HG03103 (cell line): ENCODE results near the gene GNGT1.
"Not testable (repeated sequence)": the region's sequence is repeated elsewhere in the genome, so short reads cannot be mapped to it uniquely, and the experiment has no call there.

Experiments used
- ATAC-seq: cut with Tn5 transposase; IDR thresholded peaks from one replicate; pipeline ENCODE4 v1.9.1; 2021; ENCODE audit warnings: low read depth; ENCODE audit not compliant: unreplicated experiment

Gene GNGT1

DNA sequence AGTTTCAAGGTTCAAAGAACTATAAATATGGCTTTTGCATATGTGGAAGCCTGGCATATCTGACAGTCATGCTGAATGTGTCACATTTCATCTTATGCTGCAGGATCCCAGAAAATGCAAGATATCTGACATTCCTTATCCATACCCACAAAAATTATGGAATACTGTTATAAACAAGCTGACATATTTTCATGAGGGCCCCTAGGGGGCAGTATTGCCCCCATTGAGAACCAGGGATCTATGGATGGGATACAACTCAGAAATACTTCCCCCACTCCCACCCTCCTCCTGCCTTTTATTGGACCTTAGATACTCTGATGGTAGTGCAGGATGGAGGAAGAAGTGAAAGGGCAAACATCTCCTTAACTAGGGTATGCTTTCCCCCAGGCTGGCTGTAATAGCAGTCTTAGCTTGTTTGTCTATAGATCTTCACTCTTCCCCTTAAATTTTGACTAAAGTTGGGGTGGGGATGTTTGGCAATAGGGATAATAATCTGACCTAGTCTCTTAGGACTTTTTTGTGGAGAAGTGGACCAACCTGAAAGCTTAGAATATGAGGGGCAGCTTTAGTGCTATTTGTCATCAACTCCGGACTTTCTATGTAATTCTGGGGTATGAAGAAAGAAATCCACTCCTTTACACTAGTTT, 3.5 kb upstream of the GNGT1 start:
- no peak for ATAC-seq

GRCh38 chr7:93910076-93910994, 4.0 kb downstream of the GNGT1 start:
- ATAC-seq: no peak

GRCh38 chr7:93911242-93911641, 4.9 kb downstream of the GNGT1 start:
- ATAC-seq: not testable (repeated sequence)

GRCh38 chr7:93911661-93912060, 5.3 kb downstream of the GNGT1 start:
- not testable (repeated sequence) for ATAC-seq

DNA sequence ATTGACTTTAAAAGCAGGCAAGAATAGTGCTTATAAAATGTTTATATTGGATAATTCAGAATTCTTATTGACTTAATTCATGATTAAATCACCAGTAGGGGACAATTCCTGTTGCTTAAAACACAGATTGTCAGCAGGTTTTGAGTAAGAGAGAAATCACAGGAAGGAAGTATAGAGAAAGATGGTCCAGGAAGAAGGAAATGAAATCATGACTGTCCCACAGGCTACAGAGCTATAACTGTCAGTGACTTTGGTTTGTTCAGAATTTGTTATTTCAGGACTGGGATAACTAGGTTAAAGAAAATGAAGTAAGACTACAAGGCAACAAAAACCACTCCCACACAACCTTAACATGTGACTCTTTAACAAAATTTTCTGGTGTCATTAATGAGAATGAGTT, 6.8 kb downstream of the GNGT1 start:
- no peak for ATAC-seq

DNA sequence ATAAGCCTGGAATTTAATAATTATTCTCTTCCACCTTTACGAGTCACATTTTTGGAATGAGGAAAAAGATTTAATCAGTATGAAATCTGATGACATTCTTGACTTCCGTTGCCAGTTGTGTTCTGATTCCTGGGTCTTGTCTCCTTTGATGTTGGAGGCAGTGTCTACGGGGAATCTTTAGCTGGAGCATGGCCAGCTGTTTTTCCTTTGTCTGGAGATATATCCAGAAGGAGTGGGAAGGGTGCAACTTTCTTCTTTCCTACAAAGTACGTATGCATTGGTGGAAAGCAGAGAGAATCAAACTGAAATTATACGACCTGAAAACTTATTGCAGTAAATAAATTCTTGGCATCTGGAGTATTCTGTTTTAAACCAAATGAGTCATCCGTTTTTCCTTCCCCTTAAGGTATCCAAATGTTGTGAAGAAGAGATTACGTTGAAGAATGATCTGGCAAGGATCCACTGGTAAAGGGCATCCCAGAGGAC, 8.3 kb downstream of the GNGT1 start:
- ATAC-seq: no peak

GRCh38 chr7:93915206-93915842, 9.0 kb downstream of the GNGT1 start:
- not testable (repeated sequence) for ATAC-seq

- not testable (repeated sequence) for ATAC-seq
Observed at GRCh38 chr7:93915888-93916287, 9.5 kb downstream of the GNGT1 start.

GRCh38 chr7:93916315-93916714, 9.9 kb downstream of the GNGT1 start:
- not testable (repeated sequence) for ATAC-seq

DNA sequence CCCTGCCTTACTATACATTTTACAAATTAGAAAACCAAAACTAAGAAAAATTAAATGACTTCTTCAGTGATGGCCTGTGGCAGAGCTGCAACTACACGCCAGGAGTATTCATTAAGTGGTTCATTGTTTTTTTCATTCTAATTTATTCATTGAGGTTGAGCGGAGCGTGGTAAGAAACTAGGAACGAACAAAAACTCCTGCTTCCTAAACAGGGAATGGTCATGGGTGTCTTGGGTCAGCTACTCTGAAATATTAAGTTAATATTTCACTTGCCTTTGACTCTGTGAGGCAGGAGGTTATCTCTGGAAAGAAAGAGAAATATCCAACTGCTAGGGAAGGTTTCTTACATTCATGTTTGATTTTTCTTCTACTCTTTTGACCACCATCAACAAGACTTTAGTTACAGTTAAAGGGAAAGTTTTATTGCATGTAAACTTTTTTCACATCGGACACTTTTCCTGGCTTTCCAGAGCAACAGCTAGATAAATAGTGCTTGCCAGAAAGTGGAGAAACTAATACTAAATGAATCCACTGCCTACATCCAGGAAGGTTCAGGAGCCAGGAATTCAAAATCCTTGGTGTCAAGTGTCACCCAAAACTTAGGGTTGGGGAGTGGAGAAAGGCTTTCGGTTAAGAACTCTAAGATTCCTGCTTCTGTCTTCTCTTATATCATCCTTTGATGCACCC, 14.3 kb downstream of the GNGT1 start:
- ATAC-seq: no peak

DNA sequence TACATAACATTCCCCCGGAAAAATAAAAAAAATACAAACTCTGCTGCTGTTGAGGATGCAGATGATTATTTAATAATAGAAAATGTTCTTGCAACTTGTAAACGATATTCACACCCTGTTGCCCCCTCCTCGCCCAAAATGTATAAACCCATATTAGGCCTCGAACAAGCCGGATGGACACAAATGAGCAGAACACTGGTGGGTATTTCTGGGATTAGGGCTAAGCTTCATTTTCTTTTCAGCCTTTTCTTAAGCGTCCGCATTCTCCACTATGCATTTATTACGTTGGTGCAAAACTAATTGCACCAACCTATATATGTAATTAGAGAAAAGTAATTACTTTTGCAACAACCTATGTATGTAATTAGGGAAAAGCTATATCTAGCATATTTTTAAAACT, 14.8 kb downstream of the GNGT1 start:
- ATAC-seq: no peak

- ATAC-seq: peak; percentile 89
Observed at GRCh38 chr7:93921607-93922566, 15.5 kb downstream of the GNGT1 start, which contains the start of gene GNG11. Gene GNG11, plus strand, starts transcription at chr7:93921735. Its CDS starts 403 bp downstream, at chr7:93922138.

GRCh38 chr7:93923296-93923695, 16.9 kb downstream of the GNGT1 start:
- ATAC-seq: no peak

- no peak for ATAC-seq
Observed at GRCh38 chr7:93923942-93924341, 17.6 kb downstream of the GNGT1 start.

- ATAC-seq: no peak
Observed at GRCh38 chr7:93926800-93927199, 20.4 kb downstream of the GNGT1 start.

DNA sequence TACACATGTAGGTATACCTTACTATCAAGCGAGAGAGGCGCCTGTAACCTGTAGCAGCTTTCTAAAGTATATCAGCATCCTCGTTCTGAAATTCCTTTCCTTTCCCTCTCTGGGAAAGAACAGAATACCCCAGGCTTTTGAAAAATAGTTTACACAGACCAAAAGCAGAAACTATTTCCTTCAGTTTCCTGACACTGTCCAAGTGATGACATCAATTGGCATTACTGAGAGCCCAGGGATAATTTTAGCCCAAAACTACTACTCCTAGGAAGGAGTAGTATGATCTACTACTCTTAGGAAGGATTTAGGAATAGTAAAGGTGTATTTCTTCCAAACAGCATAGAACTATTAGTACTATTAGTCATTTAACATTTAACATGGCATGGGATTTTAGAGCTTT, 21.2 kb downstream of the GNGT1 start:
- no peak for ATAC-seq

GRCh38 chr7:93931655-93932054, 25.3 kb downstream of the GNGT1 start:
- ATAC-seq: no peak

DNA sequence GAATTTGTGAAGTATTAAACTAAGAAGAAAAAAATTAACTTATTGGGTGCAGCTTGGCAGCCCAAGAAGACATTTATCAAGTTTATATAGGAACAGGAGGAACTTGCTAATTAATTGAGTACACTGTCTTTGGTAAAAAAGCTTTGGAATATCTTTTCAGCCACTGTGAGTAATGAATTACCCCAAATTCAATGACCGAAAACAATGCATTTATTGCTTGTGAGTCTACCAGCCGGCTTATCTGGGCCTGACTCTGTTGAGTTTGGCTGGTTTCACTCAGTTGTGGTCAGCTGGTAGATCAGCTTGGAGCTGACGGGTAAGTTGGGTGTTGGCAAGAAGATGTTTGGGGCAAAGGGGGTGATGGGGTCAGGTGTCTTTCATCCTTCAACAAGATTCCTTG, 26.8 kb downstream of the GNGT1 start:
- ATAC-seq: no peak

GRCh38 chr7:93935102-93935501, 28.7 kb downstream of the GNGT1 start:
- ATAC-seq: no peak
